A673 (cell line): ENCODE measurements around the gene RPL19.

Source experiments
- CTCF ChIP-seq: fragments of 300-800, 200-600 bp; sonication (generic); conservative IDR thresholded peaks from 2 replicates; pipeline ENCODE4 v1.5.1; 2017; ENCODE audit warnings: low read depth, mild to moderate bottlenecking, antibody characterized with exemption, low read length, moderate library complexity, mixed read lengths
- EZH2 ChIP-seq: fragments of 200-600 bp; sonication (generic); IDR thresholded peaks from 2 replicates; pipeline ENCODE4 v1.6.1; 2017; ENCODE audit warnings: borderline replicate concordance, low read depth, mild to moderate bottlenecking, mixed read lengths, antibody characterized with exemption, low read length; ENCODE audit not compliant: poor library complexity, severe bottlenecking

- no peak for TF ChIP-seq CTCF
- TF ChIP-seq EZH2: no peak
Measured at GRCh38 chr17:39210093-39210434, 10.0 kb downstream of the RPL19 start.
